ENCODE measurements around the gene VASH1. TPM values are rescaled to one million over a fixed set of nuclear protein-coding genes. Genes with fewer than 3 reads are reported as not detected.

VASH1 gene
- polyA plus RNA-seq, 3 donors, result 2.1 to 24.5 (median 8.7) TPM

DNA sequence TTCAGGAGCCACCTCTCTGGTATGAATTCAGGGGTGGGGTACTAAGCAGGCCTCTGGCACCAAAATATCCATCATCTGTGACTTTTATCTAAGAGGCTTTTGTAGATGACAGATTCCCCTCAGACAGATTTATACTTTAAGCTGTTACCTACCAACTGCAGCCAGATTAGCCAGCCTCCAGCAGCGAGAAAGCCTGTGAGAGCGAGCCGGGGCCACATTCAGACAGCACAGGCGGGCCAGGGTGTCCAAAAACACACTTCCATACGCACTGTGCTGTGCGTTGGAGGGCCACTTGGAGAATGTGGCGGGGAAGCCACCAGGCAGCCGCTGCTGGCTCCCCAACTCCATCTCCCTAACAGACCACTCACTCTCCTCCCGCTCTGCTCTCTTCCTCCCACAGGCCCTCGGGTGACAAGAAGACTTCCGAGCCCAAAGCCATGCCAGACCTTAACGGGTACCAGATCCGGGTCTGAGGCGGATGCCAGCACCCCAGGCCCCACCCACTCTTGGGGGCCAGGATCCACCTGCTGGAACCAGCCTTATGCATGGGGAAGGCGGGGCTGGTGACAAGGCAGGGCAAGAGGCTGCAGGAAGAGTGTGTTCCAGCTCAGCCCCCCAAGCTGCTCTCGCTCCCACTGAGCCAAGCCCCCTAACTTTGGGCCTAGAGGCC is 17.4 kb downstream of the VASH1 start:
- WGBS, 3 donors, result 85 to 90% (median 88%) methylated on average over 16 of the region's 16 CpGs
- H3K27ac ChIP-seq (ENCODE audit: low read depth, low read length), result no peak overlapping the region

GRCh38 chr14:76779221-76780057 is 18.2 kb downstream of the VASH1 start:
- no peak overlapping the region for H3K27ac ChIP-seq (ENCODE audit: low read depth, low read length)
- WGBS, 3 donors, result 91 to 96% (median 95%) methylated on average over 7 of the region's 7 CpGs

- 93 to 95% (median 95%) methylated on average over 2 of the region's 2 CpGs for WGBS, 3 donors
- H3K27ac ChIP-seq (ENCODE audit: low read depth, low read length), result no peak overlapping the region
Observed at GRCh38 chr14:76780058-76780345, 18.7 kb downstream of the VASH1 start.

DNA sequence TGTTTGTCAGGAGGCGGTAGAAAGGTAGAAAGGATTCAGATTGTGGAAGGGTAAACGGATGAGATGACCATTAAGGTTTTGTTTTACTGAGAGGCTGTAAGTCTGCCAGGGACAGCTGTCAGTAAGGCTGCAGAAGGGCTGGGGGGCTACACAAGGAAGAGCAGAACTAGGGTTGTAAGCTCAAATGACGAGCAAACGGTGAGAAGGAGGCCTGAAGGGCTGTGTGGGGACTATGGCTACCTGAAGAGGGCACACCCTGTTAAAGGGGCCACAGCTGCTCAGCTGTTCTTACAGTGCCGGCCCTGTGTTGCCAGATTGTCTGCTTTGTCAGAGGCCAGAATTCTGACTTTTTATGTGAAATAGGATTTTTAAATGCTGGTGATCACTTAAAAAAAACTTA is 19.1 kb downstream of the VASH1 start:
- 56 to 66% (median 62%) methylated on average over 5 of the region's 5 CpGs for WGBS, 3 donors
- H3K27ac ChIP-seq (ENCODE audit: low read depth, low read length), result no peak overlapping the region

DNA sequence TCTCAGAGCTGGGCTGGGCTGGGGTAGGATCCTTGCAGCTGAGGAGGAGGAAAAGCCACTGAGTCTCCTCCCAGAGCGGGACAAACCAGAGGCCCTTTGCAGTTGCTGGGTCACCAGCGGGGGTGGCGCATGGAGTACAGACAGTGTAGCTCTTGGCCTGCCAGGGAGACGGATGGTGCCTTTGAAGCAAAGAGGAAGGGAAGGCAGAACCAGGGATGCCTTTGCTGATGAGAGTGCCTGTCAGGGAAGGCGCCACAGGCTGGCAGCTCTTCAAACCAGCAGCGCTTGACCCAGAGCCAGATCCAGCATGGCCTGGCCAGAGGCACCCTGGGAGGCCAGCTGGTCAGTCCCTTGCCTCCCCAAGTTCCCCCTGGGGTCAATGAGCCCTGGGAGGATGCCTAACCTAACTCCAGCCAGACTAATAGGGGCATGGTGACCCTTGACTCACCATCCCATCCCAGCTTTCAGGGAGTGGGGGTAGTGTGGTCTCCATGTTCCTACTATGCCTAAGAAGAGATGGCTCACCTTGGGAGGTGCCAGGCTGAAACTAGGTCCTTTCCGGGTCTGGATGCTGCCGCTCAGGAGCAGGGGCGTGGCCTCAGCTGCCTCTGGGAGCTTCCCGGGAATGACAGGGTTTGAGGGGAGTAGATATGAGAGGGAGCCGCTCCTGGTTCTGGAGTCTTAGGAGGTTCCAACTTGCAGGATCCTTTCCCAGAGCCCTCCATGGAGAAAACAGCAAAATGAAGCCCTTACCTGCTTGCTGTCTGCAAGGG is 19.8 kb downstream of the VASH1 start:
- H3K27ac ChIP-seq (ENCODE audit: low read depth, low read length), result no peak overlapping the region
- WGBS, 3 donors, result 79 to 89% (median 82%) methylated on average over 11 of the region's 11 CpGs

GRCh38 chr14:76781648-76782051 is 20.4 kb downstream of the VASH1 start:
- no peak overlapping the region for H3K27ac ChIP-seq (ENCODE audit: low read depth, low read length)
- 71 to 88% (median 77%) methylated on average over 2 of the region's 2 CpGs for WGBS, 3 donors

DNA sequence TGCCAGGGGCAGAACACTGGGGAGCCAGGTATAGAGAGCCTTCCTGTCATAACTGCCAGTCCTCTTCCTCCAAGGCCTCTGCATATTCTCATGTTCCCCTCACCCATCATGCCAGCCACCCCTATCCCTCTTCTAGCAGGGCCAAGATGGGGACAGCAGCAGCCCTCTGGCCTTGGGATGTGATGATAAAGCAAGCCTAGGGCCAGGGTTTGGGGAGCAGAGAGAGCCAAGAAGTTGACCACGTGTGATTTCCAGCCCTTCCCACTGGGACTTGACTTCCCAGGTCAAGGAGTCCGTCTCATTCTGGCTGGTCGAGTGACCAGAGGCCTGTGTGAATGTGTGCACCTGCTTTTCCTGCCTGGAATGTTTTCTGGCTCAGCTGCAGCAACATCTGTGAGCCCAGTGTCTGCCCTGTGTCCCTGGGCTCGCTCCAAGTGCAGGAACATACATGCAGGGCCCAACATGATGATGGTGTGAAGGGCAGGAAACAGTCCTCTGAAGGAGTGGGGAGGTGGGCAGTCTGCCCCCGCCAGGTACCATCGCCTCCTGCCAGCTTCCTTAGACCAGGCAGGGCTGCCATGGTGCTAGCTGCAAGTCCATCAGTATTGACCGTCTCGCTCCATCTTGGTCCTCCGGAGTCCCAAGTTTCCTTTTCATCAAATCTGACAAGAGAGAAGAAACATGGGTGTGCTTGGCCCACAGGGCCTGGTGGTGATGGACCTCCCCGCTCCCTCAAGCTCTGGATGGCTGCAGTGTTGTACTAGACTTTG is 21.0 kb downstream of the VASH1 start:
- WGBS, 3 donors, result 66 to 79% (median 67%) methylated on average over 10 of the region's 10 CpGs

DNA sequence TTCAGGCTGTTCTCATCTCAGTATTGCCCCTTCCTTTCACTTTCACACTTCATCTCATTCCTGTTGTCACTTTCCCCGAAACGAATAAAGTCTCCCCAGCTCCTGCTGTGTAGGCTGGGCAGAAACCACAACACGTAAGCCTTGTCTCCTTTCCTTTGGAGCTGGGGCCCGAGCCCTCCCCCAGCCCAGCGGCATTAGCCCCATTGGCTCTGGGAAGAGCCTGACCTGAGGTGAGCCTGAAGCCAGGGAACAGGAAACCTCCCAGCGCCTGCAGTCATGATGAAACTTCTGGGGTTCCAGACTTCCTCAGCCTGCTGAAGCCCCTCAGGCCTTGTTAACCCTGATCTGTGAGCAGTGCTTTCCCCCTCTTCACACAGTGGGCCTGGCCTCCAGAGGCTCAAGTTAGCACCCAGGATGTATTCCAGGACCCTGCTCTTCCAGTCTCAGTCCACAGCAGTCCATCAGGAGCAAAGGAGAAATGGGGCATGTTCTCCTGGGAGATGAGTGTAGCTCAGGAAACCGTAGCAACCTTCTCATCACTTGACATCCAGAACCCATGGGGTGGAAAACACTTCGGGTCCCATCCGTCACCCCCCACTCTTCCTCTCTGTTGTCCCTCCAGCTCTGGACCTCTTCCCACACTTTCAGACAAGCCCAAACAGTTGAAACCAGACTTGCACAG is 21.8 kb downstream of the VASH1 start:
- H3K27ac ChIP-seq (ENCODE audit: low read depth, low read length), result no peak overlapping the region
- 30 to 82% (median 40%) methylated on average over 9 of the region's 9 CpGs for WGBS, 3 donors

More for the DNA sequence above, 21.0 kb downstream of the VASH1 start:
- no peak overlapping the region for H3K27ac ChIP-seq (ENCODE audit: low read depth, low read length)

- 78 to 83% (median 80%) methylated on average over 6 of the region's 6 CpGs for WGBS, 3 donors
- H3K27ac ChIP-seq (ENCODE audit: low read depth, low read length), result no peak overlapping the region
Observed at GRCh38 chr14:76784266-76784874, 23.1 kb downstream of the VASH1 start.

DNA sequence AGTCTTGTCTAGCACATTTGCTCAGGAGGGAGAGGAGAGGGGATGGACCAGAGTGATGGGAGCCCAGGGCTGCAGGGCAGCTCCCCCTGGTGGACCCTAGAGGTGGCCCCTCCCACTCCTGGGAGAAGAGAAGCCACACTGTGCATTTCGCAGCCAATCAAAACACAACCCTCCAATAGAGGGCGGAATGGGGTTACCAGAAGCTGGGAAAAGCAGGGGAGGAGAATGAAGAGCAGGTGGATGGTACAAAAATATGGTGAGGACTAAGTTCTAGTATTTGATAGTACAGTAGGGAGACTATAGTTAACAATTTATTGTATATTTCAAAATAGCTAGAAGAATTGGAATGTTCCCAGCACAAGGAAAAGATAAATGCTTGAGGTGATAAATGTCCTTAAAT is 23.6 kb downstream of the VASH1 start:
- 14 to 39% (median 19%) methylated on average over 2 of the region's 2 CpGs for WGBS, 3 donors

GRCh38 chr14:76786601-76787000 is 25.3 kb downstream of the VASH1 start:
- H3K27ac ChIP-seq (ENCODE audit: low read depth, low read length), result no peak overlapping the region
- WGBS, 3 donors, result 97 to 100% (median 97%) methylated on average over 2 of the region's 2 CpGs

More for the DNA sequence above, 23.6 kb downstream of the VASH1 start:
- H3K27ac ChIP-seq (ENCODE audit: low read depth, low read length), result no peak overlapping the region

DNA sequence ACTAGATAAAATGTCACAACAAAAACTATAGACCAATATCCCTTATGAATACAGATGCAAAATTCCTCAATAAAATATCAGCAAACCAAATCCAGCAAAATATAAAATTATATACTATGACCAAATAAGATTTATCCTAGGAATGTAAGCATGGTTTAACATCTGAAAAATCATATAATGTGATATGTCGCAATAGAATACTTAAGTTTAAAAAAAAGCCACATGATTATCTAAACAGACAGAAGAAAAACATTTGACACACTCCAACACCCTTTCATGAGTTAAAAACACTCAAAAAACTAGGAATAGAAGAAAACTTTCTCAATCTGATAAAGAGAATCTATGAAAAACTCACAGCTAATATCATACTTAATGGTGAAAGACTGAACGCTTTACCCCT is 31.2 kb downstream of the VASH1 start:
- 97 to 98% (median 98%) methylated on average over 2 of the region's 2 CpGs for WGBS, 3 donors
- H3K27ac ChIP-seq (ENCODE audit: low read depth, low read length), result no peak overlapping the region

DNA sequence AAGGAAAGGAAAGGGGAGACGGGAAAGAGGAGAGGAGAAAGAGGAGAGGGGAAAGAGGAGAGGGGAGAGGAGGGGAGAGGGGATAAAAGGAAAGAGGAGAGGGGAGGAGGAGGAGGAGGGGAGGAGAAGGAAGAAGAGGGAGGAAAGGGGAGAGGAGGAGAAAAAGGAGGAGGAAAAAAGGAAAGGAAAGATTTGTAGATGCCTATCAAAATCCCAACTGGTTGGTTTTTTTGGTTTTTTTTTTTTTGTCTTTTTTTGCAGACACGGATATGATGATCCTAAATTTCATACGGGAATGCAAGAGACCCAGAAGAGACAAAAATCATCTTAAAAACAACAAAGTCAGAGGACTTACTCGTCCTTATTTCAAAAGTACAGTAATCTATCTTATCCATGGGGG is 32.1 kb downstream of the VASH1 start:
- H3K27ac ChIP-seq (ENCODE audit: low read depth, low read length), result no peak overlapping the region

GRCh38 chr14:76793956-76794355 is 32.7 kb downstream of the VASH1 start:
- H3K27ac ChIP-seq (ENCODE audit: low read depth, low read length), result no peak overlapping the region
- 77 to 91% (median 89%) methylated on average over 5 of the region's 5 CpGs for WGBS, 3 donors

More for the DNA sequence above, 32.1 kb downstream of the VASH1 start:
- 88 to 95% (median 91%) methylated on average over 3 to 4 of the region's 4 CpGs for WGBS, 3 donors

DNA sequence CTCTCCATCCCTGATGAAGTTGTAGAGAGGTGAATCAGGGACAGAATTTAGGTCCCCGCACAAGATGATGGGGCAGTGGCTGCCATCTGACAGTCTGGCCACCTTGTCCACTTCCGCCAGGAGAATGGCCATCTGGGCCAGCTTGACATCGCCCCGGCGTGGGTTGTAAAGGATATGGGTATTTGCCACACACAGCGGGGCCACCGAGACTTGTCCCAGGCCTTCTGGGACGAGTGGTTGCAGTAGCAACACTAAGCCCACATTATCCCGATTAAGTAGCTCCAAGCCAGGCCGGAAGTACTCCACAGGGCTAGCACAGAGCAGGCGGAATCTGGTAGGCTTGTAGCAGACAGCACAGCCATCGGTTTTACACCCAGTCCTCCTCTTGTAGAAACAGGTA is 45.2 kb downstream of the VASH1 start:
- H3K27ac ChIP-seq (ENCODE audit: low read depth, low read length), result no peak overlapping the region
- 94 to 95% (median 94%) methylated on average over 12 of the region's 12 CpGs for WGBS, 3 donors

DNA sequence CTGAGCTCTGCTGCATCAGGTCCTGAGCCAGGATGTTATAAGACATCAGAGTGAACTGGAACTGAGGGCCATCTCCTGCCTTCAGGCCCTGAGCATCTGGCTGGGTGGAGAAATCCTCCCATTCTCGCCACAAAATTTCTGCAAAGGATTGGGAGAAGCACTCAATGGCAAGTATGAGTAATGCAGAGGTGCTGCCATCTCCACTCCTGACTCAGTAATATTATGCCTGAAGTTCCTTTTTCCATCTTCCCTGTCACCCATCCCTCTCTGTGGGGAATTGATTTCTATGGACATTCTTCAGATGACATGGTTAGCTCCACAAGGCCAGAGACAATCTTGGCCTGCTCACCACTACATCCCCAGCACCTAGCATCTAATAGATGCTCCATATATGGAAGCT is 46.7 kb downstream of the VASH1 start:
- 78 to 94% (median 89%) methylated on average over 1 of the region's 1 CpG for WGBS, 3 donors

DNA sequence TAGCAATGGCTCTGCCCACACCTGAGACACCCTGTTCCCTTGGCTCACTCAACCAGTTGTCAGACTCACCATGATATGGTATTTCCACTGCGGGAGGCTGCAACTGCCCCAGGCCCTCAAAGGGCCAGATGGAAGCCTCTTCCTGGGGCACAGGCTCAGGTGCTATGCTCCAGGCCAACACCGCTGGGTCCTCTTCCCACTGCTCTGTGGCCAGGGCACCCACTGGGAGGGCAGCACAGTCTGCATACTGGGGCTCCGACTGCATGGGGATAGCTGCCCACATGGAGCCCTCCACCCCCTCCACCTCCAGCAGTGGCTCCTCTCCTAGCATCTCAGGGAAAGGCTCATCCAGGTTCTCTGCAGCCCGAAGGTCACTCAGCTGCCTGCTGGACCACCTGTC is 47.7 kb downstream of the VASH1 start:
- no peak overlapping the region for H3K27ac ChIP-seq (ENCODE audit: low read depth, low read length)
- 94 to 98% (median 95%) methylated on average over 4 of the region's 4 CpGs for WGBS, 3 donors

More for the DNA sequence above, 46.7 kb downstream of the VASH1 start:
- no peak overlapping the region for H3K27ac ChIP-seq (ENCODE audit: low read depth, low read length)

DNA sequence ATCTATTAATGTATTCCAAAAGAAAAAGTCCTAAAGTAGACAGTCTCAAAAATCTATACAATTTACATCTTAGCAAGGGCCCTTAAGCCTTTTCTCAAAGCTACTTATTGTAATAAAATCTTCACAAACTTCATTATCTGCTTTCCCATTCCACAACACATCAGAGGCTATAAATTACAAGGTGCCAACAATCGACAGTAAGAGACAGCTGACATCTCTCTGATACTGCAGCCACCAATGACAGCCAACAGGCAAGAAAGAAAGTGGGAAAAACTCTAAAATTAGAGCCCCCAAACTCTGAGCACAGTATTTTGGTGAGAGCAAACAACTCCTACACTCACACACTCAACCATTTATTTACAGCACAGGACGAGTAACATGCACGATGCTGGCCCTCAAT is 49.3 kb downstream of the VASH1 start:
- WGBS, 3 donors, result 8 to 44% (median 32%) methylated on average over 3 of the region's 3 CpGs
- no peak overlapping the region for H3K27ac ChIP-seq (ENCODE audit: low read depth, low read length)

Data from adipose tissue (tissue), 3 donors.